ENCODE results near the gene KLF4. TPM values are rescaled to one million over a fixed set of nuclear protein-coding genes. Genes with fewer than 3 reads are reported as not detected.

Gene KLF4
- 1.3 and 2.2 TPM in 2 replicates for total RNA-seq (2012; rRNA removed)
- polyA plus RNA-seq (2012; rRNA removed): 3.8 and 6.9 TPM in 2 replicates
- 4.7 and 21.8 TPM in 2 replicates for polyA plus RNA-seq (2012; cell fraction: cytosol; rRNA removed)
- 84.7 and 96.7 TPM in 2 replicates for polyA plus RNA-seq (2012; cell fraction: nucleus; rRNA removed; ENCODE audit: low replicate concordance)
- percentile 52 among the genes with signal in this experiment for Bru-seq, nascent RNA
- BruChase-seq, experiment 1, labeled RNA remaining after a 6-hour chase: percentile 36 among the genes with signal in this experiment
- percentile 47 among the genes with signal in this experiment for BruChase-seq, experiment 2, labeled RNA remaining after a 2-hour chase
- long read RNA-seq, transcript KLF4-205 (3 exons, 2,393 nt): major isoform, 7 of 13 reads
- long read RNA-seq, partial matches to known transcripts: 2 of 13 reads
- long read RNA-seq, other reads (novel, unspliced or antisense): 0 of 13 reads

DNA sequence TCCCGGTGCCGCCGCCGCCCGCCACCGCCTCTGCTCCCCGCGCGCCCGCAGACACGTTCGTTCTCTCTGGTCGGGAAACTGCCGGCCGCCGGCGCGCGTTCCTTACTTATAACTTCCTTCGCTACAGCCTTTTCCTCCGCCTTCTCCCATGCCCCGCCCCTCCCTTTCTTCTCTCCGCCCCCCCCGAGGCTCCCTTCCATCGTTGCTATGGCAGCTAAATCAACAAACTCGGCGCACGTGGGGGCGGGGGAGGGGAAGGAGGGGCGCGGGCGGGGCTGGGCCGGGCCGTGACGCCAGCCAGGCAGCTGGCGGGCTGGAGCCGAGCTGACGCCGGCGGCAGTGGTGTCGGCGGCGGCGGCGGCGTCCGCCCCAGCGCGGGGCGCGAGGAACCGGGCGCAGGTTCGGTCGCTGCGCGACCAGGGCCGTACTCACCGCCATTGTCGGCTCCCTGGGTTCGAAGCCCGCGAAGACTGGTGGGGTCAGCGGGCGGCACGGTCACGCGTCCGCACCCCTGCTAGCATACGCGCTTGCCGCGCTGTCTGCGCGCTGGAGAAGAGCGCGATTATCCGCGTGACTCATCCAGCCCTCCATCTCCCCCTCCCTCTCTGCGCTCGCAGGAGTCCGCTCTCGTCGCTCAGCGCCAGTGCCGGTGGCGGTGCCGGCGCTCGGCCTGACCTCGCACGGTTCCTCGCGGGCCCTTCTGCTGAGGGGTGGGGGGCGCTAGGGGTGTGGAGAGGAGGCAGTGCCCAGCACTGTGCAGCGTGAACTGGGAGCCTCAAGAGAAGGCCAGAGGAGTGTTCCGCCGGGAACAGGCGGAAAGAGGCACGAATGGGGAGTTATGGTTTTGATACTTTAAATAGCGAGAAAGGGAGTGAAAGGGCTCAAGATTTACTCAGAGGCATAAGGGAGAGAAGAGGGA is at the start of gene KLF4:
Gene KLF4 (minus strand): TSS at position 83 of the 919 bp plus-strand sequence. CDS start 597 bp downstream, outside the sequence.
- Histone ChIP-seq H2AFZ (replicated peaks; ENCODE audit: low read length, poor library complexity) (peak within 1 kb of the TSS; percentile 98), H2BK5ac (ENCODE audit: low read depth, low read length, poor library complexity, severe bottlenecking) (peak within 1 kb of the TSS; percentile 35), H2AK5ac (ENCODE audit: low read depth, low read length) (no peak within 1 kb of the TSS), H3K9me3 (ENCODE audit: control insufficient read depth, insufficient read depth, low read length) (no peaks in the 10 kb centered on the region), H2BK20ac (ENCODE audit: low read depth, low read length) (peak within 1 kb of the TSS; percentile 55; the same call in 1 of the 2 replicates), H3K9me1 (ENCODE audit: insufficient read depth, low read length) (no peaks in the 10 kb centered on the region), H3K23ac (ENCODE audit: low read depth, low read length) (peak within 1 kb of the TSS; percentile 91), H3K27ac (ENCODE audit: insufficient read depth, low read length) (peak within 1 kb of the TSS; percentile 60), H3K36me3 (ENCODE audit: control insufficient read depth, insufficient read depth, low read length) (peaks cover 17% of the 10 kb centered on the region), H3K9ac (ENCODE audit: low read depth, low read length) (peak within 1 kb of the TSS; percentile 52), H3K56ac (ENCODE audit: extremely low read depth, insufficient read depth, low read length) (no peak within 1 kb of the TSS), H3K79me1 (ENCODE audit: low read depth in 1 of 2, low read length in 2 of 2) (no peaks in the 10 kb centered on the region; a peak in 2 of 4 replicates), H2BK120ac (ENCODE audit: low read depth, low read length) (peak within 1 kb of the TSS; percentile 82), H3K4me2 (ENCODE audit: low read depth, low read length) (peak within 1 kb of the TSS; percentile 80), H3K4ac (ENCODE audit: low read depth, low read length) (peak within 1 kb of the TSS; percentile 75), H2AK9ac (replicated peaks; ENCODE audit: low read depth, low read length, poor library complexity) (peak within 1 kb of the TSS; percentile 91), H4K8ac (ENCODE audit: low read depth in 2 of 2, low read length in 2 of 2) (peak within 1 kb of the TSS in 1 of 2 experiments; percentile 60; a peak in 1 of 4 replicates), H4K5ac (ENCODE audit: low read depth, low read length) (peak within 1 kb of the TSS; percentile 14; the same call in 1 of the 2 replicates), H3K27me3 (ENCODE audit: control insufficient read depth, insufficient read depth, low read length) (peaks cover 1% of the 10 kb centered on the region; the same call in 1 of the 2 replicates), H3K4me3 (ENCODE audit: insufficient read depth, low read depth, low read length) (peak within 1 kb of the TSS; percentile 60), H3K4me1 (ENCODE audit: control insufficient read depth, insufficient read depth, low read length) (peaks cover 2% of the 10 kb centered on the region; the same call in 1 of the 2 replicates), H4K91ac (ENCODE audit: insufficient read depth, low read depth, low read length) (peak within 1 kb of the TSS; percentile 36), H2BK15ac (ENCODE audit: low read depth, low read length) (peak within 1 kb of the TSS; percentile 43; the same call in 1 of the 3 replicates), H4K20me1 (ENCODE audit: insufficient read depth, low read length) (peaks cover 5% of the 10 kb centered on the region), H3K18ac (ENCODE audit: low read depth, low read length) (peak within 1 kb of the TSS; percentile 55; the same call in 1 of the 2 replicates), H3K14ac (replicated peaks; ENCODE audit: low read depth, low read length) (peak within 1 kb of the TSS; percentile 60; the same call in 1 of the 2 replicates)
- 1% methylated on average over 37 of the region's 101 CpGs; no CpG with 5 or more reads in 1 of the 2 experiments for WGBS, 2 experiments (ENCODE audit: extremely low coverage in 2 of 2, insufficient read length in 1 of 2)
- BruUV-seq (replicated peaks): no TSS peak
- DNase-seq (peak; percentile 91), ATAC-seq (ENCODE audit: low read depth) (peak; percentile 78)
- in situ Hi-C loops (cut with MboI; ENCODE audit: low sequenced_read_pairs): loop anchor here (10.0 to 25.0 kb wide), 2 partner anchors 245 to 397 kb away; no protein-coding TSS in a partner anchor
- intact Hi-C loops (cut with micrococcal nuclease): loop anchor here (1.0 to 10.0 kb wide), 8 partner anchors 58 to 782 kb away; no protein-coding TSS in a partner anchor
- dilution Hi-C loops (cut with HindIII; ENCODE audit: low sequenced_read_pairs, unreplicated experiment): no loop called here
- POLR2A ChIA-PET (ENCODE audit: unreplicated experiment): no interaction called here
- 0 out of 2 replicates have a peak, but pooled peaks have one; percentile 0 for TF ChIP-seq CTCF (conservative IDR thresholded peaks at IDR 0.05; ENCODE audit: low read depth, low read length)
- TF ChIP-seq FOS (IDR thresholded peaks at IDR 0.05; ENCODE audit: low read depth, low read length): peak; percentile 70
- TF ChIP-seq POLR2A (IDR thresholded peaks at IDR 0.05; ENCODE audit: low read depth, low read length): peak; percentile 93
- TF ChIP-seq MAFK (IDR thresholded peaks at IDR 0.05; ENCODE audit: low read depth, low read length): no peak
- peak; percentile 64 for TF ChIP-seq USF2 (IDR thresholded peaks at IDR 0.05; ENCODE audit: low read depth, low read length)
- peak; percentile 63 for TF ChIP-seq BHLHE40 (IDR thresholded peaks at IDR 0.05; ENCODE audit: low read depth, low read length)
- TF ChIP-seq SMC3 (IDR thresholded peaks at IDR 0.05; ENCODE audit: low read depth, low read length): no peak
- no peak for TF ChIP-seq CEBPB (IDR thresholded peaks at IDR 0.05; ENCODE audit: low read depth, low read length)
- peak; percentile 57; the same call in 1 of the 2 replicates for TF ChIP-seq MAZ (IDR thresholded peaks at IDR 0.05; ENCODE audit: borderline replicate concordance, low read depth, low read length)
- CTCF ChIA-PET: no interaction called here
